GM11168 (cell line): ENCODE measurements around the gene ARRB2.
"Not testable (repeated sequence)": the region's sequence is repeated elsewhere in the genome, so short reads cannot be mapped to it uniquely, and the experiment has no call there.

ENCODE experiments used
- in situ Hi-C: fragments of 300-500 bp; cut with MboI; formaldehyde crosslinking; loops from one replicate; pipeline ENCODE4 v1.12.0; 2022; ENCODE audit warnings: low sequenced_read_pairs; ENCODE audit not compliant: unreplicated experiment

Gene ARRB2

DNA sequence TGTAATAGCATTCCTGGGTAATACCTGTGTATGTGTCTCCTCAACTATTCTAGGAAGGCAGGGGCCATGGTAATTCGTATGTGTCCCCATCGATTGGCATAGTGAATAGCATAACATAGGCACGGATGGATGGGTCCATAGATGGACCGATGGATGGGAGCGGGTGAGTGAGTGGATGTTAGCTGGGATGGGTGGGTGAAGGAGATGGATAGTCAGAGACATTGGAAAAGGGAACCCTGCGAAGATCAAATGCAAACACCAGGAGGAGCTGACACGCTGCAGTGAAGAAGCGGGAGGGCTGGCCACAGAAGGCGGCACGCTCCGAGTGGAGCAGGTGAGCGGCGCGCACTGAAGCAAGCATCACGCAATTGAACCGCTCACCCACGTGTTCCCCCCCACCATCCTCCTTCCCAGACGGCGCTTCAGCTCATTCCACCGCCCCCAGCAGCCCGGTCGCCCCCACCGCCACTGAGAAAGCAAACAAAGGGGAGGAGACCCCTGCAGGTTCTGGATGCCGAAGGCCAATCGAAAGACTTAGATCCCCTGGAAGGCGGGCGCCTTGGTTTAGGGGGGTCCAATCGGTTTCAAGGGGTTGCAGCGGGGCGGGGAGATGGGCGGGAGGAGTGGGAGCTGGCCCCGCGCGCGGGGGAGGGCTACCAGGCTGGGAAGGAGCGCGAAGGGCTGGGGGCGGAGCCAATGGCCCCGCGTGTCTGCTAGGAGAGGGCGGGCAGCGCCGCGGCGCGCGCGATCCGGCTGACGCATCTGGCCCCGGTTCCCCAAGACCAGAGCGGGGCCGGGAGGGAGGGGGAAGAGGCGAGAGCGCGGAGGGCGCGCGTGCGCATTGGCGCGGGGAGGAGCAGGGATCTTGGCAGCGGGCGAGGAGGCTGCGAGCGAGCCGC, at the start of gene ARRB2:
Gene ARRB2, plus strand, starts transcription at position 839 of the 899 bp plus-strand sequence. CDS start 90 bp downstream, outside the sequence.
- in situ Hi-C loops: loop anchor here (10.0 kb wide), 1 partner anchor 175 kb away; no protein-coding TSS in a partner anchor

DNA sequence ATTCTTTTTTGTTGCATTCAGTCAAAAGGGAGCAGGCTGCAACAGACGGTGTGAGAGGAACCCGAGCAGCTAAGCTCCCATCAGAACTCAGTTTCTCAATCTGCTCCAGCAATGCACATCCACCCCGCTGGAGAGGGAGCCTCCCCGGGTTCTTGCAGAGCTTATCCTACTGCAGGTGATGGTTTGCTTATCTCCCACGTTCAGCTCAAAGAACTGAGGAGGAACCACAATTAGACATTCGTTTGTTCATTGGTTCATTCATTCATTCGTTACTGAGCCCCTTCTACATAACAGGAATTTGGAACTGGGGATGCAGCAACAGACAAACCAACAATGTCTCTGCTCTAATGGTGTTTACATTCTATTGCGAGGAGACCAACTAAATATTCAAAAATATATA, 46.7 kb upstream of the ARRB2 start:
- in situ Hi-C loops: no loop called here

DNA sequence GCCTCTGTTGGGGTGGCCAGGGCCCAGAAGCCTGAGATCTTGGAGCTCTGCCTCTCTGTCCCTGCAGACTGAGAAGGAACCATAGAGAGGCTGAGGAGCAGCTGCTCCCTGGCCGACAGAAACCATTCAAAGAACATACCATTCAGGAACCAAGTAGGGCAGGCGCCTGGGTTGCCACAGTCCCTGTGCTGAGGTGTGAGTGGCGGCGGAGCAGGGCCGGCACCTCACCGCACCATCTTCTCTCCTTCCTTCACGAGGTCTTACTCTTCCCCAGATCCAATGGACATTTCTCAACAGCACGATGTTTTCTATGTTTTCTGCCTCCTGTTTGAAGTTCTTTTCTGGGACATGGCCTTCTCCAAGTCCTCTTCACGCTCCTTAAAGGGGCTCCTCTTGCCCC, 46.2 kb upstream of the ARRB2 start:
- in situ Hi-C loops: no loop called here

DNA sequence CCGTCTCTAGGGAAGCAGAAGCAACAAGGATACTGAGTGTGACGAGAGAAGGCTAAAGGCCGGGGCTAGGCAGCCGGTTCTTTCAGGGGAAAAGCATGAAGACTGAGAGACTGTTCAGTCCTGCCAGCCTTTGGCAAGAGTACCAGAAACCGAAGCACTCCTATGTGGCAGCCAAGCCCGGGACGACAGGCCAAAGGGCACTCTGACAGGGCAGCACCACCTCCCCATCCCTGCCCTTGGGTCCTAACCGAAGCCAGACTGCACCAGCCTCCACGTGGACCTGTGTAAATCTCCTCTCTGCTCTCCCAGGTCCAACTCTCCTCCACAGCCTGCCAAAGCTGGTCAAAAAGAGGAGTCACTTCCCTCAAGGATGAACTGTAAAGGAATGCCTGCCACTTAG, 45.4 kb upstream of the ARRB2 start:
- in situ Hi-C loops: no loop called here

DNA sequence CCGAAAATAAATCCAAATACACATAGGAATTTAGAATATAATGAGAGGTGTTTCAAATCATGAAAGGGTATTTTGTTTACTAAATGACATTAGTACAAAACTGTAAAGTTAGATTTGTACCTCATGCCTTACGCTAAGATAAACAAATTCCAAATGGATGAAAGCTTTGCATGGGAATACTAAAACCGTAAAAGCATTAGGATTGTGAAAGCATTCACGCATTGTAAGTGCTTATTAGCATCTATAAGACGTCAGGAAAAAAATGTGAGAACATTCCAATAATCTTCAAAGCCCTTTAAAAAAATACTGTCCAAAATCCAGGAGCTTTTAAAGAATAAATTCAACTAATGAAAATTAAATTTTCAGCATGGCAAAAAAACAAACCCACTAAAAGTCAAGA, 44.1 kb upstream of the ARRB2 start:
- in situ Hi-C loops: no loop called here

DNA sequence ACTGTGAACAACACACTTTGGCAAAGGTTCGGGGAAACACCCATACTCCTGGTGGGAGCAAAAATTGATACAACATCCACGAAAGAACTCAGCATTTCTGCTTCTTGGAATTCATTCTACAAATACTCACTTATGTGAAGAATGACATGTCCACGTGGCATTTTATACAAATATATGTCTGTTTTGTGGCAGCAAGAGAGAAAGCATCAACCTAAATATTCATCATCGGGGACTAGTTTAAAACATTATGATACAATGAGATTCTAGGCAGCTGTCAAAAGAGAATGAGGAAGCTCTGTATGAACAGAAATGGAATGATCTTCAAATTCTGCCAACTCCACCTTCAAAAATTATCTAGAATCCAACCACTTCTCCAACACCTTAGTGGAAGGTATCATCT, 43.3 kb upstream of the ARRB2 start:
- in situ Hi-C loops: no loop called here

DNA sequence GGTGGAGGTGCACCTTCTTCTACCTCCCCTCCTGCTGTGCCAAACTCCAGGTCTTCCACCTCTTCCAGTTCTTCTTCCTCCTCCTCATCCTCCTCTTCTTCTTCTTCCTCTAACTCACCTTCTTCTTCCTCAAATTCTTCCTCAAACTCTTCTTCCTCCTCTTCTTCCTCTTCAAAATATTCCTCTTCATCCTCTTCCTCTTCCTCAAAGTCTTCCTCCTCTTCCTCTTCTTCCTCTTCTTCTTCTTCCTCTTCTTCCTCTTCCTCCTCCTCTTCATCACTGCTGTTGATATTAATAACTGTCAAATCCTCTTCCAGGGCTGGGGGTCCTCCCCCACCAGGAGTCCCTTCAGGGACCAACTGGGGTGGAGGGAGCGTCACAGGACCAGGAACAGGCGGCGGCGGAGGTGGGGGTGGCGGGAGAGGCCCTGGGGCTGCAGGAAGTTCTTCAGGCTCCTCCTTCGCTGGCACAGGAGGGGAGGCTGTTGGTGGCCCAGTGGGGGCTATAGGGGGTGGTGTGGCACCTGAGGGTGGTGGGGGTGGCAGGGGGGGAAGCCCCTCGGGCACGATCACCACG, 38.3 kb upstream of the ARRB2 start:
- in situ Hi-C loops: no loop called here

DNA sequence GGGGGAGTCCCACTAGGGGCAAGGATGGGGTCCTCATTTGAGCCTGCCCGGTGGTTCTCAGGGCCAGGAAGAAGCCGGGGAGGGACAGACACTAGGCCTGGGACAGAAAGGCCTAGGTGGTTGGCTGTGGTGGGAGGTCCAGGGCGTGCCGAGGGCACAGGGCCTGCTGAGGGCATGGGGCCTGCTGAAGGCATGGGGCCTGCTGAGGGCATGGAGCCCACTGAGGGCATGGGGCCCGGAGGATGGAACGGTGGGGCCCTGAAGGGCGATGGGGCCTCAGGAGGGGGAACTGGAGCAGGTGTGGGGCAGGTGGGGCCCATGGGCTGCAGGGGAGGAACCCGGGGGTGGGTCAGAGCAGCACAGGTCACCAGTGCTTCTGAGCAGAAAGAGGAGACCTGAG, 37.7 kb upstream of the ARRB2 start:
- in situ Hi-C loops: no loop called here

DNA sequence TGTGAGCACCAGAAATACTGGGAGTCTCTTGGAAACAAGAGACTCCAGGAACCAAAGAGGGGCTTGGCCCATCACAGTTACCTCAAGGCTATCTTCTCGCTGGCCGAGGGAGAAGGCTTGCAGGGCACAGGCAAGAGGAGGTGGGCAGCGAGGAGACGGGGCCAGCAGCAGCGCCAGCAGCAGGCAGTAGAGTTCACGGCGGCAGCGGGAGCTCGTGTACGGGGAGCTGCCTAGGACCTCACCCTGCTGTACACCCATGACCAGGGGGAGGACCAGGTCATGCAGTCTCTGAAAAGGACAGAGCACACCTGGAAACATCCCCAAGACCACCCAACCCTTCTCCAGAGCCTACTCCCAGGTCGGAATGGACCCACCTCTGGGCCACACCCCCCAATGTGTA, 37.3 kb upstream of the ARRB2 start:
- in situ Hi-C loops: no loop called here

DNA sequence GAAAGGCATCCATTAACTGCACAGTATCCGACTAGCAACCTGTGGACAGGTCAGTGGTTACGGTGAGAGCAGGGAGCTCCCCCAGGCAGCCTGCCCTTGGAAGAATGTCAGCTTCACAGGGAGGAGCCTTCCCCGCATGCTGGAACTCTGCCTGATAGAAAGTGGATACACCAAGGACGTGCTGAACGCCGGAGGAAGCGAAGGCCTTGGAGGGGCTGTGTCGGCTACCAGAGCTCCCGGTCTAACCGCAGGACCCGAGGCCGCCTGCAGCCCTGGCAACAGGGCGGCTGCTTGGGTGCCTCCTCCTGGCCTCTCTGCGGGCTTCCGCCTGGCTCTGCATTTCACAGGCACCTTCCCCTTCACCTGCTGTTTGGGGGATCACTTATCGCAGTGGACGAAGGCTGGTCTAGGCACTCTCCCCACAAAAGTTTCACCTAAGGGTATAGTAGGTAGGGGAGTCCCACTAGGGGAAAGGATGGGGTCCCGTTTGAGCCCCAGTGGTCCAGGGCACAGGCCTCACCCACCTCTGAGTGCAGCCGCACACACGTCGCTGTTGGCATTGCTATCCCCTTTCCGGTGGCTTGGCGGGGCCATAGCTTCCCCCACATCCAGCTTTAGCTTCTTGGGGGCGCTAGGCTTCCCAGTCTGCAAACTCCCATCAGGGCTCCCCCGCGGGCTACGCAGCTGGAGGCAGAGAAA, 36.3 kb upstream of the ARRB2 start:
- in situ Hi-C loops: no loop called here

DNA sequence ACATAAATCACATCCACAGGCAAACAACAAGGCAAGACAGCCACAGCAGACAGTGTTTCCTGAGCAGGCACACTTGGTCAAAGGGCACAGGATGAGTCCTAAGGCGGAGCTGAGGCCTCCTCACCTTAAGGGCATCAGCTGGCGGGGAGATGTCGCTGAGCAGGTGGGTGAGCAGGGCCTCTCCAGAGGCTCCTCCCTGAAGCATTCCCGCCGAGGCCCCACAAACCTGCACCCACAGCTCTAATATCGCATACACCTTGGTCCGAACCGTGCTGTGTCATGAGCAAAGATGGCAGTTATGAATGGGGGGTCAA, 35.8 kb upstream of the ARRB2 start:
- in situ Hi-C loops: no loop called here

DNA sequence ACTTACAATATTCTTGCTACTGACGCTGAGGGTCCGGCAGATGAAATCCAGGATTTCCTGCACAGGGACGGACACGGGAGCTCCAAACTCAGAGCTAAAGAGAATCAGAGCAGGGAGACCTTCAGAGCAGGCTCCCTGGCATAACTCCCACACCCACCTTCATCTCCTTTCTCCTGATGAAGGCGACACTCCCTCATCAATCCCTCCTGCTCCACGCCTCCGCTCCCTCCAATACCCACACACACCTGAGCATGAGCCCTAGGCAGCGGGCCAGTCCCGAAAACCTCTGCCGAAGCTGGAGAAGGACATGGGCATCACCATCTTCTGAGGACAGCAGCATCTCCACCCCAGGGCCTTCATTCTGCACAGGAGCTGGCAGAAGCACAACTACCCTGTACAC, 34.6 kb upstream of the ARRB2 start:
- in situ Hi-C loops: no loop called here

DNA sequence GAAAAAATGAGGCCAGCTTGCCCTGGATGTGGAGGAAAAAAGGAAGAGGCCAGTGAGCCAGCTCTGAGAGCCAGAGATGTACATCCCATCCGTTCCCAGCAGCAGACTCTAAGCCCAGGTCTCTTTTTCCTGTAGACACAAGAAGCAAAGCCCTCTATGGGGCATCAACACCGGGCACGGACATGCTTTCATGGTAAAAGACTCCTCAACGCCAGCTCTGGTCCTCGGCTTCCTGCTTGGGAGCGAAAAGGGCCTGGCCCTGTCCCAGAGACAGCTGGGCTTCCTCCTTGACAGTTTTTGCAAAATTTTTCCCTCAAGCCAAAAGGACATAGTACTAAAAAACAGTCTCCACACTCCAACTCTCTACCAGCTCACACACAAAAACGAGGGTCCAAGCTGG, 33.6 kb upstream of the ARRB2 start:
- in situ Hi-C loops: no loop called here

DNA sequence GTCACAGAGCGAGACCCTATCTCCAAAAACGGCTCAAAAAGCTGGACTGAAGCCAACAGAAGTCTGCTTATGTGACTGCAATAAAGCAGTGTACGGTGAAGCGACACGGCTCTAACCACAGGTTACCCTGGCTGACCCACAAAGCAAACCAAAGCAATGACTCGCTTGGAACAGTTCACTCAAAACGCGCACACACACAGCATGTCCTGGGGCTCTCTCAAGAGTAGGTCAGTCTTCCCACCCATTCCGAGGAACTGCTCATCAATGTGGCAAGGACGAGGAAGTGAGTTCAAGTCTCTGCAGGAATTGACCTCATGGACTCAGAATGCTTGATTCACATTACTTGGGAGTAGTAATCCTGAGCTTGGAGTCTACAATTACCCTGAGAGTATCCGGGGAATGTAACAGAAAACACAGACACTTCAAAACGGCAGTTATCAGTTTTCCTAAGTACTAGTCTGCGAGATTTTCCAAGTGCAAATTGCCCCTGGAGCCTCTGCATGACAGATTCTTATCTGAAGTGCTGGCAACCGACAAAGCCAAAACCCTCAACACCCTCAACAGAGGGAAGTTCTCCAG, 31.9 kb upstream of the ARRB2 start:
- in situ Hi-C loops: no loop called here

DNA sequence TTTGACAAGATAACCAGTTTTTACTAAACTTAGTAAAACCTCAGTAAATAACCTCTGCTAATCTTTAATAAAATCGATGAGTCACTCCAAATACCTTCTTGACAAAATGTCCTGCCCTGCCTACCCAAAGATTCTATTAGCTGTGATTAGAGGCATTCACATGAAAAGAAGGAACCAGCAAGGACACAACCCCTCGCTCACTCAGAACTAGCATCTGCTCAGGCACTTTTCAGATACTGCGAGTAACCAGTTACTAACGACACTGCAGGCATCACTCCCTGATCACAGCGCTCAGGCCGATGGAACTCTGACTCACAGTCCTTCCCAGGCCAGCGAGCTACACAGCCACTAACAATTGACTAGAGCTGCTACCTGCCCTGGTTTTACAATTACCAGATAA, 30.8 kb upstream of the ARRB2 start:
- in situ Hi-C loops: no loop called here

DNA sequence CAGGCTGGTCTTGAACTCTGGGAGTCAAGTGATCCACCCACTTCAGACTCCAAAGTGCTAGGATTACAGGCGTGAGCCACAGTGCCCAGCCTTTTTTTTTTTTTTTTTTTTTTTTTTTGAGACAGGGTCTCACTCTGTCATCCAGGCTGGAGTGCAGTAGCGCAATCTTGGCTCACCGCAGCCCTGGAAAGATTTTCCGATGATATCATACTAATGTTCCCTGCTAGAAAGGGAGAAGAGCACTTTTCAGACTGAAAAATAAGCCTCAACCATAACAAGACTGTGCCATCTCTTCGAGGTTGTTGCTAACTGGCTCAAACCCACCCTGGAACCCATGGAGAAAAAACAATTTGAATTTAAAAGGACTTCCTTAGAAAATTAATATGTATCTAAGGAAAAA, 26.7 kb upstream of the ARRB2 start:
- in situ Hi-C loops: not testable (repeated sequence)

DNA sequence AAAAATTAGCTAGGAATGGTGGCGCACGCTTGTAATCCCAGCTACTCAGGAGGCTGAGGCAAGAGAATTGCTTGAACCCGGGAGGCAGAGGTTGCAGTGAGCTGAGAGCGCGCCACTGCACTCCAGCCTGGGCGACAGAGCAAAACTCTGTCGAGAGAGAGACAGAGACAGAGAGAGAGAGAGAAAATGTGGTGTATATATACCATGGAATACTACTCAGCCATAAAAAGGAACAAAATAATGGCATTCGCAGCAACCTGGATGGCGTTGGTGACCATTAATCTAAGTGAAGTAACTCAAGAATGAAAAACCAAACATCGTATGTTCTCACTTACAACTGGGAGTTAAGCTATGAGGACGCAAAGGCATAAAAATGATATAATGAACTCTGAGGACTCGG, 20.6 kb upstream of the ARRB2 start:
- in situ Hi-C loops: not testable (repeated sequence)

DNA sequence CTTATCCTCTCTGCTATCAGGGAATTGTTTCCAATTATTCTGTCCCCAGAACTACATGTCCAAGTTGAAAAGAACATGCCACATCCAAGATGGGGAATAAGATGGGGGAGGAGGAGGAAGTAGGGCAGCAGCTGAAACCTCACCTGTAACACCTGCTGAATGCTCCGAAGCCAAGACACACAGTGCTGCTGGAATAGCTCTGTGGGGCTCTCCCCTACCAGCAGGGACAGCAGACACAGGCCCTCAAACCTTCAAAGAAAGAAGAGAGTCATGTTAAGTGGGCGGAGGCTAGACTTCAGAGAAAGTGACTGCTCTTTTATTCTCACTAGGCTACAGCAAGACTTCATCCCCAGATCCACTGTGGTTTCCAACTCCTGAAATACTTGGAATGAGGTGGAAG, 19.7 kb upstream of the ARRB2 start:
- in situ Hi-C loops: no loop called here

DNA sequence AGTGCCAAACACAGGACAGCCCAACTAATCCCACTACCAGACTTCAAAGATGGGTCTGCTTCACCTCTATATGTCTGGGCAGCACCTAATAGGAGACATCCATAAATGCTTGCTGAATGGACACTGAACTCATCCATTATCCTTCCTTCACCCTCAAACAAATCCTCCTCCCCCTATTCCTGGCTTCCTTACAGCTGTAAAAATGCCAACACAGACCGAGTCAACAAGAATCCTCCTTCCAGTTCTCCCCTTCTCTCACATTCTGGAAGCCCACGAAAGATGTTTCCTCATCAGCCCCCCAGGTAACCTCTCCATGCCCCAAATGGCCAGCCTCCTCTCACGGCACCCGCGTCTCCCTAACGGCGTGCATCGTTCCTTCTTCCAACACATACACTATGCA, 18.7 kb upstream of the ARRB2 start:
- in situ Hi-C loops: no loop called here

DNA sequence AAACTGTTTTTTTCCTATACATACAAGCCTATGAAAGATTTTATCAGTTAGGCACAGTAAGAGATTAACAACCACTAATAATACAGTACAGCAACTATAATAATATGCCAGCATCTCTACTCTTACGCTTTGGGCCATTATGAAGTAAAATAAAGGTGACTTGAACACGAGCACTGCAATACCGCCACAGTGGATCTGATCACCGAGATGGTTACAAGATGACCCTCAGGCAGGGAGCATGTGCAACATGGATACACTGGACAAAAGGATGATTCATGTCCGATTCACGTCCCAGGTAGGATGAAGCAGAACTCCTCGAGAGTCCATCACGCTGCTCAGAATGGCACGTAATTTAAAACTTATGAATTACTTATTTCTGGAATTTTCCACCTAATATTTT, 17.0 kb upstream of the ARRB2 start:
- in situ Hi-C loops: no loop called here

DNA sequence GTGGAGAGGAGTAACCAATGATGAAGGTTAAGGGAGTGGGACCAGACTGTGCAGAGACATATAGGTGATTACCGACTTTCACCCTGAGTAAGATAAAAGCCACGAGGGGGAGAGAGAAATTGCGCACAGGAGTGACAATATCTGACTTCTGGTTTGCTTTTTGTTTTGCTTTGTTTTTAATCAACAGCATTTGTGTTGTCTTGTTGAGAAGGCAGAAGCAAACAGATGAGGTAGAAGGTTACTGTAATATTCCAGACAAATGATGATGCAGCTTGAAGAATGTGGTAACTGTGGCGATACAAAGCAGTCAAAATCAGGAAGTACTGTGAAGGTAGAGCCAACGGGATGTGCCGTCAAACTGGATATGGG, 14.0 kb upstream of the ARRB2 start:
- in situ Hi-C loops: no loop called here
